Activated CD4-positive, alpha-beta T cell treated with anti-CD3 and anti-CD28 coated beads, Interleukin-2, amount 50 U/mL, for 16 hours (primary cell): ENCODE data around the gene HP1BP3.

Experiments used
- DNase-seq: peaks from one replicate; pipeline ENCODE4 v3.0.0-alpha.2; 2020

The HP1BP3 gene

GRCh38 chr1:20770314-20771087 is 16.6 kb downstream of the HP1BP3 start:
- DNase-seq, result no peak

- DNase-seq, result no peak
Measured at GRCh38 chr1:20767271-20767670, 19.8 kb downstream of the HP1BP3 start.

GRCh38 chr1:20763417-20763816 is 23.7 kb downstream of the HP1BP3 start:
- DNase-seq, result no peak

GRCh38 chr1:20760322-20760721 is 26.8 kb downstream of the HP1BP3 start:
- DNase-seq, result no peak

GRCh38 chr1:20753589-20753988 is 33.5 kb downstream of the HP1BP3 start:
- no peak for DNase-seq

GRCh38 chr1:20751462-20751990 is 35.6 kb downstream of the HP1BP3 start:
- no peak for DNase-seq

GRCh38 chr1:20742671-20743070 is 44.4 kb downstream of the HP1BP3 start:
- DNase-seq, result no peak

GRCh38 chr1:20740781-20741180 is 46.3 kb downstream of the HP1BP3 start:
- no peak for DNase-seq

- DNase-seq, result no peak
Measured at GRCh38 chr1:20739225-20739624, 47.9 kb downstream of the HP1BP3 start.

- DNase-seq, result no peak
Measured at GRCh38 chr1:20735581-20736111, 51.5 kb downstream of the HP1BP3 start.

GRCh38 chr1:20733360-20733975 is 53.6 kb downstream of the HP1BP3 start:
- no peak for DNase-seq

- DNase-seq, result peak; percentile 81
Measured at GRCh38 chr1:20732588-20733359, 54.3 kb downstream of the HP1BP3 start, which contains the start of gene SH2D5. Gene SH2D5 (minus strand): TSS chr1:20732703. CDS start chr1:20728044, 4,659 bp downstream.

- peak; percentile 55 for DNase-seq
Measured at GRCh38 chr1:20732071-20732587, 55.0 kb downstream of the HP1BP3 start.

- DNase-seq, result no peak
Measured at GRCh38 chr1:20731057-20731991, 55.8 kb downstream of the HP1BP3 start.

GRCh38 chr1:20730690-20731056 is 56.4 kb downstream of the HP1BP3 start:
- no peak for DNase-seq

- DNase-seq, result no peak
Measured at GRCh38 chr1:20729990-20730689, 57.0 kb downstream of the HP1BP3 start.

GRCh38 chr1:20729155-20729931 is 57.8 kb downstream of the HP1BP3 start:
- no peak for DNase-seq

GRCh38 chr1:20728371-20729154 is 58.5 kb downstream of the HP1BP3 start:
- DNase-seq, result no peak

- DNase-seq, result no peak
Measured at GRCh38 chr1:20727746-20728316, 59.3 kb downstream of the HP1BP3 start.
